Measurements from ENCODE around the gene SH2D2A.

DNA sequence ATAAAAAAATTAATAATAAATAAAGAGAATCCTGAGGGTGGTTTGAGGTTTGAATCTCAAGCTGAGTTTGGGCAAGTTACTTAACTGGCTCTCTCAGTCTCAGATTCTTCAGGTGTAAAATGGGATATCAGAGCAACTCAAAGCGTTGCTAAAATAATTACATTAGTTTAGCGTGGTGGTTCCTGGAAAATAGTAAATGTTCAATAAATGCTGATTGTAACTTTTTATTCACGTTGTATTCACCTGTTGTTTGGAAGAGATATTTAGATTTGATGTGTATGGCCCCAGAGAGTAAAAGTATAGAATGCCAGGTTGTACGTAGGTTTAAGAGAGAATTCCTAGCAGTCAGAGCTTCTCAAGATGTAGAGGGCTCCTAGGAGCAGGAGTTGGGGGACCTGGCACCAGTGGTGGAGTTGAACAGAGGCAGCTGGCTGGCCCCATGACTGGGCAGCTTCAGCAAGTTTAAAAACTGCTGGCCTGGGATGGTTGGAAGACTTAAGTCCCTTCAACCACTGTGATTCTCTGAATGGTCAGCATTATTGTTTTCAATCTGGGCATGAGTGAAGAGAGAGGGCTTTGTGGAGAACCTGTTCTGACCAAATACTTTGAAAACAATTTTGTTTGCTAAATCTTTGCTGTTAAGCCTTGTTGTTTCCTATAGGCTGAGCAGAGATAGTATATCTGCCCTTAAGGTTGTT lies 26.9 kb downstream of the SH2D2A start:
- TF ChIP-seq, protein P1, sequence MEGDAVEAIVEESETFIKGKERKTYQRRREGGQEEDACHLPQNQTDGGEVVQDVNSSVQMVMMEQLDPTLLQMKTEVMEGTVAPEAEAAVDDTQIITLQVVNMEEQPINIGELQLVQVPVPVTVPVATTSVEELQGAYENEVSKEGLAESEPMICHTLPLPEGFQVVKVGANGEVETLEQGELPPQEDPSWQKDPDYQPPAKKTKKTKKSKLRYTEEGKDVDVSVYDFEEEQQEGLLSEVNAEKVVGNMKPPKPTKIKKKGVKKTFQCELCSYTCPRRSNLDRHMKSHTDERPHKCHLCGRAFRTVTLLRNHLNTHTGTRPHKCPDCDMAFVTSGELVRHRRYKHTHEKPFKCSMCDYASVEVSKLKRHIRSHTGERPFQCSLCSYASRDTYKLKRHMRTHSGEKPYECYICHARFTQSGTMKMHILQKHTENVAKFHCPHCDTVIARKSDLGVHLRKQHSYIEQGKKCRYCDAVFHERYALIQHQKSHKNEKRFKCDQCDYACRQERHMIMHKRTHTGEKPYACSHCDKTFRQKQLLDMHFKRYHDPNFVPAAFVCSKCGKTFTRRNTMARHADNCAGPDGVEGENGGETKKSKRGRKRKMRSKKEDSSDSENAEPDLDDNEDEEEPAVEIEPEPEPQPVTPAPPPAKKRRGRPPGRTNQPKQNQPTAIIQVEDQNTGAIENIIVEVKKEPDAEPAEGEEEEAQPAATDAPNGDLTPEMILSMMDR (IDR thresholded peaks at IDR 0.05) = no peak
- TF ChIP-seq POLR2A (IDR thresholded peaks at IDR 0.05) (no peak), EP300 (IDR thresholded peaks at IDR 0.05) (no peak)

Measured in stomach (tissue), 4 donors.